GM23338 (cell line): ENCODE measurements around the gene HERPUD1. TPM values are rescaled to one million over a fixed set of nuclear protein-coding genes. Genes with fewer than 3 reads are reported as not detected.
"Not testable (repeated sequence)": the region's sequence is repeated elsewhere in the genome, so short reads cannot be mapped to it uniquely, and the experiment has no call there.

Experiments
- ATAC-seq: fragments of 200-7000 bp; cut with Tn5 transposase; 3 replicates; pipeline ENCODE4 v1.9.1; 2020
- DNase-seq: peaks from one replicate; pipeline ENCODE4 v3.0.0-alpha.2; 2015; ENCODE audit warnings: low spot score
- H2AFZ ChIP-seq: fragments of 200-600 bp; sonication (generic); 2 replicates; pipeline ENCODE4 v1.8.0; 2016; ENCODE audit warnings: antibody characterized with exemption, mild to moderate bottlenecking, moderate library complexity
- H3F3A ChIP-seq: fragments of 200-600 bp; sonication (generic); replicated peaks from 2 replicates; pipeline ENCODE4 v1.8.0; 2017; ENCODE audit warnings: antibody characterized with exemption, mixed run types, low read depth
- H3K27ac ChIP-seq: fragments of 200-600 bp; sonication (generic); 2 replicates; pipeline ENCODE4 v1.6.1; 2016; ENCODE audit warnings: low read depth
- H3K27me3 ChIP-seq: fragments of 200-600 bp; sonication (generic); 2 replicates; pipeline ENCODE4 v1.8.0; 2016; ENCODE audit warnings: mild to moderate bottlenecking, mixed run types, moderate library complexity; ENCODE audit not compliant: insufficient read depth
- H3K36me3 ChIP-seq: fragments of 200-600 bp; sonication (generic); 2 replicates; pipeline ENCODE4 v1.8.0; 2016; ENCODE audit warnings: mild to moderate bottlenecking; ENCODE audit not compliant: insufficient read depth
- H3K4me1 ChIP-seq: fragments of 200-600 bp; sonication (generic); 2 replicates; pipeline ENCODE4 v1.8.0; 2016; ENCODE audit warnings: mild to moderate bottlenecking, moderate library complexity; ENCODE audit not compliant: insufficient read depth
- H3K4me2 ChIP-seq: fragments of 200-600 bp; sonication (generic); 2 replicates; pipeline ENCODE4 v1.7.1; 2017; ENCODE audit warnings: mixed run types
- H3K4me3 ChIP-seq: fragments of 200-600 bp; sonication (generic); 2 replicates; pipeline ENCODE4 v1.6.1; 2016; ENCODE audit warnings: mixed run types
- H3K79me2 ChIP-seq: fragments of 200-600 bp; sonication (generic); replicated peaks from 2 replicates; pipeline ENCODE4 v1.8.0; 2017; ENCODE audit warnings: mild to moderate bottlenecking; ENCODE audit not compliant: insufficient read depth
- H3K9me2 ChIP-seq: fragments of 200-600 bp; sonication (generic); 2 replicates; pipeline ENCODE4 v1.8.0; 2017; ENCODE audit not compliant: insufficient read depth
- H4K20me1 ChIP-seq: fragments of 200-600 bp; sonication (generic); replicated peaks from 2 replicates; pipeline ENCODE4 v1.8.0; 2017; ENCODE audit warnings: mild to moderate bottlenecking; ENCODE audit not compliant: insufficient read depth
- H3K27ac Mint-ChIP-seq: 2 replicates; pipeline ENCODE4 v1.8.0; 2020; ENCODE audit warnings: inconsistent platforms, mild to moderate bottlenecking, moderate library complexity, mixed read lengths
- H3K27me3 Mint-ChIP-seq: 3 replicates; pipeline ENCODE4 v1.8.0; 2022; ENCODE audit warnings: low read depth, mild to moderate bottlenecking, moderate library complexity, mixed read lengths, inconsistent platforms; ENCODE audit not compliant: insufficient read depth, poor library complexity
- H3K36me3 Mint-ChIP-seq: 3 replicates; pipeline ENCODE4 v1.8.0; 2021; ENCODE audit warnings: low read depth, mild to moderate bottlenecking, inconsistent platforms, moderate library complexity, mixed read lengths
- H3K4me1 Mint-ChIP-seq: 3 replicates; pipeline ENCODE4 v1.8.0; 2020; ENCODE audit warnings: mild to moderate bottlenecking, inconsistent platforms, mixed read lengths
- H3K4me3 Mint-ChIP-seq: 3 replicates; pipeline ENCODE4 v1.8.0; 2021; ENCODE audit warnings: moderate library complexity, mild to moderate bottlenecking, inconsistent platforms, mixed read lengths
- H3K9me3 Mint-ChIP-seq: 3 replicates; pipeline ENCODE4 v1.8.0; 2020; ENCODE audit warnings: moderate library complexity, mild to moderate bottlenecking, inconsistent platforms, mixed read lengths
- CREB1 ChIP-seq: fragments of 250-450 bp; sonication (Bioruptor Pico); IDR thresholded peaks from 2 replicates; pipeline ENCODE4 v1.5.0; 2020; ENCODE audit warnings: low read depth, mild to moderate bottlenecking, moderate library complexity
- EZH2 ChIP-seq: fragments of 200-600 bp; sonication (generic); IDR thresholded peaks from one replicate; pipeline ENCODE4 v1.8.0; 2017; ENCODE audit warnings: antibody characterized with exemption, mild to moderate bottlenecking, low read depth; ENCODE audit not compliant: unreplicated experiment
- EZH2phosphoT487 ChIP-seq: fragments of 200-600 bp; sonication (generic); IDR thresholded peaks from one replicate; pipeline ENCODE4 v1.8.1; 2018; ENCODE audit warnings: antibody characterized with exemption; ENCODE audit not compliant: unreplicated experiment
- JUNB ChIP-seq: IDR thresholded peaks from one replicate; pipeline ENCODE4 v1.6.1; 2016; ENCODE audit warnings: antibody characterized with exemption; ENCODE audit not compliant: unreplicated experiment
- NANOG ChIP-seq: IDR thresholded peaks from 2 replicates; pipeline ENCODE4 v1.6.1; 2016; ENCODE audit warnings: antibody characterized with exemption, borderline replicate concordance
- POLR2AphosphoS5 ChIP-seq: IDR thresholded peaks from 2 replicates; pipeline ENCODE4 v1.6.1; 2016; ENCODE audit warnings: antibody characterized with exemption, low read depth
- STAT1 ChIP-seq: IDR thresholded peaks from one replicate; pipeline ENCODE4 v1.6.1; 2016; ENCODE audit warnings: antibody characterized with exemption; ENCODE audit not compliant: unreplicated experiment
- ZNF114 ChIP-seq: fragments of 250-450 bp; sonication (Bioruptor Pico); IDR thresholded peaks from 2 replicates; pipeline ENCODE4 v1.5.0; 2020; ENCODE audit warnings: mild to moderate bottlenecking, moderate library complexity
- ZNF331 ChIP-seq: fragments of 250-450 bp; sonication (Bioruptor Pico); IDR thresholded peaks from 2 replicates; pipeline ENCODE4 v1.5.0; 2020; ENCODE audit warnings: low read depth, mild to moderate bottlenecking, moderate library complexity
- polyA plus RNA-seq: library from polyadenylated mRNA; unstranded; fragments of >200 nt; fragmentation: Nextera tagmentation; extraction: Ambion mirVana; gene quantifications from 2 replicates; pipeline ENCODE4 v1.2.1, GENCODE V29; 2016
- total RNA-seq: library from RNA; depleted of rRNA; stranded (reverse); fragments of >200 nt; shearing (Covaris generic); gene quantifications from 2 replicates; pipeline ENCODE4 v1.2.3, GENCODE V29; 2014
- TF ChIP-seq, protein P1 (sequence below): fragments of 250-450 bp; sonication (Bioruptor Pico); IDR thresholded peaks from 2 replicates; pipeline ENCODE4 v1.5.0; 2020; ENCODE audit warnings: mild to moderate bottlenecking, moderate library complexity
- TF ChIP-seq, protein P2 (sequence below): IDR thresholded peaks from one replicate; pipeline ENCODE4 v1.6.1; 2018; ENCODE audit warnings: antibody characterized with exemption; ENCODE audit not compliant: unreplicated experiment
- TF ChIP-seq, protein P3 (sequence below): IDR thresholded peaks from 2 replicates; pipeline ENCODE4 v1.6.1; 2016; ENCODE audit warnings: antibody characterized with exemption

The HERPUD1 gene
- total and polyA plus RNA-seq, 2 experiments from 2014 or later = 41.1 to 44.1 TPM

DNA sequence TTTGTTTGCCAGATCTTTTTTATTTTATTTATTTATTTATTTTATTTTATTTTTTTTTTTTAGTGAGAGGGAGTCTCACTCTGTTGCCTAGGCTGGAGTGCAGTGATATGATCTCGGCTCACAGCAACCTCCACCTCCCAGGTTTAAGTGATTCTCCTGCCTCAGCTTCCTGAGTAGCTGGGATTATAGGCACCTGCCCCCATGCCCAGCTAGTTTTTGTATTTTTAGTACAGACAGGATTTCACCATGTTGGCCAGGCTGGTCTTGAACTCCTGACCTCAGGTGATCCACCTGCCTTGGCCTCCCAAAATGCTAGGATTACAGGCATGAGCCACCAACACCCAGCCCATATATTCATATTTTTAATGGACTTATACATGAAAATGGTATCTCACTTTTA lies 60.5 kb downstream of the HERPUD1 start:
- H3K36me3 Mint-ChIP-seq, ATAC-seq, H3F3A ChIP-seq, H3K4me3 Mint-ChIP-seq, H3K4me3 ChIP-seq, H3K27ac Mint-ChIP-seq, H4K20me1 ChIP-seq, H2AFZ ChIP-seq, DNase-seq, H3K9me3 Mint-ChIP-seq, H3K27ac ChIP-seq, H3K36me3 ChIP-seq, H3K9me2 ChIP-seq, H3K4me2 ChIP-seq, H3K79me2 ChIP-seq: not testable (repeated sequence)
- H3K4me1 ChIP-seq = peaks cover 10% of the 10 kb centered on the region
- H3K27me3 ChIP-seq = peaks cover 40% of the 10 kb centered on the region
- peaks cover 36% of the 10 kb centered on the region for H3K27me3 Mint-ChIP-seq
- peaks cover 16% of the 10 kb centered on the region for H3K4me1 Mint-ChIP-seq

DNA sequence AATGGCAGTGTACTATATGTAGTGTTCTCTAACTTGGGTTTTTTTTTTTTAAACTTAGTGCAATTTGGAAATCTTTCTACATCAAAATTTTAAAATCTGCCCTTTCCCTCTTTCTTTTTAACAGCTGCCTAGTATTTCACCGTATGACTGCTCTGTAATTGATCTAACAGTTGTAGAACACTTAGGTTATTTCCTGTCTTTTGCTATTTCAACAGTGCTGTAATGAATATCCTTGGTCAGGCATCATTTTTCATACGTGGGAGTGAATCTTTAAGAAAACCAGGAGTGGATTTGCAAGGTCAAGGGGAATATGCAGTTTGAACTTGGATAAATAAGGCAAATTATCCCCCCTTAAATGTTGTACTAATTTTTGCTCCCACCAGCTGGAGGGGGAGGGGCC lies 61.3 kb downstream of the HERPUD1 start:
- peaks cover 16% of the 10 kb centered on the region for H3K4me1 Mint-ChIP-seq
- ATAC-seq (no peak), DNase-seq (no peak)
- Histone ChIP-seq H3K27ac (no peak overlapping the region), H3K4me1 (peaks cover 10% of the 10 kb centered on the region), H4K20me1 (no peaks in the 10 kb centered on the region), H2AFZ (no peak overlapping the region), H3K4me2 (no peak overlapping the region), H3K36me3 (no peaks in the 10 kb centered on the region), H3F3A (no peaks in the 10 kb centered on the region), H3K4me3 (no peak overlapping the region), H3K27me3 (peaks cover 33% of the 10 kb centered on the region), H3K9me2 (no peaks in the 10 kb centered on the region), H3K79me2 (no peaks in the 10 kb centered on the region)
- H3K27ac Mint-ChIP-seq = no peak overlapping the region
- H3K4me3 Mint-ChIP-seq = no peak overlapping the region
- H3K27me3 Mint-ChIP-seq = peaks cover 32% of the 10 kb centered on the region
- H3K36me3 Mint-ChIP-seq = no peaks in the 10 kb centered on the region; the same call in 2 of the 3 replicates
- no peaks in the 10 kb centered on the region for H3K9me3 Mint-ChIP-seq
- TF ChIP-seq, protein P1, sequence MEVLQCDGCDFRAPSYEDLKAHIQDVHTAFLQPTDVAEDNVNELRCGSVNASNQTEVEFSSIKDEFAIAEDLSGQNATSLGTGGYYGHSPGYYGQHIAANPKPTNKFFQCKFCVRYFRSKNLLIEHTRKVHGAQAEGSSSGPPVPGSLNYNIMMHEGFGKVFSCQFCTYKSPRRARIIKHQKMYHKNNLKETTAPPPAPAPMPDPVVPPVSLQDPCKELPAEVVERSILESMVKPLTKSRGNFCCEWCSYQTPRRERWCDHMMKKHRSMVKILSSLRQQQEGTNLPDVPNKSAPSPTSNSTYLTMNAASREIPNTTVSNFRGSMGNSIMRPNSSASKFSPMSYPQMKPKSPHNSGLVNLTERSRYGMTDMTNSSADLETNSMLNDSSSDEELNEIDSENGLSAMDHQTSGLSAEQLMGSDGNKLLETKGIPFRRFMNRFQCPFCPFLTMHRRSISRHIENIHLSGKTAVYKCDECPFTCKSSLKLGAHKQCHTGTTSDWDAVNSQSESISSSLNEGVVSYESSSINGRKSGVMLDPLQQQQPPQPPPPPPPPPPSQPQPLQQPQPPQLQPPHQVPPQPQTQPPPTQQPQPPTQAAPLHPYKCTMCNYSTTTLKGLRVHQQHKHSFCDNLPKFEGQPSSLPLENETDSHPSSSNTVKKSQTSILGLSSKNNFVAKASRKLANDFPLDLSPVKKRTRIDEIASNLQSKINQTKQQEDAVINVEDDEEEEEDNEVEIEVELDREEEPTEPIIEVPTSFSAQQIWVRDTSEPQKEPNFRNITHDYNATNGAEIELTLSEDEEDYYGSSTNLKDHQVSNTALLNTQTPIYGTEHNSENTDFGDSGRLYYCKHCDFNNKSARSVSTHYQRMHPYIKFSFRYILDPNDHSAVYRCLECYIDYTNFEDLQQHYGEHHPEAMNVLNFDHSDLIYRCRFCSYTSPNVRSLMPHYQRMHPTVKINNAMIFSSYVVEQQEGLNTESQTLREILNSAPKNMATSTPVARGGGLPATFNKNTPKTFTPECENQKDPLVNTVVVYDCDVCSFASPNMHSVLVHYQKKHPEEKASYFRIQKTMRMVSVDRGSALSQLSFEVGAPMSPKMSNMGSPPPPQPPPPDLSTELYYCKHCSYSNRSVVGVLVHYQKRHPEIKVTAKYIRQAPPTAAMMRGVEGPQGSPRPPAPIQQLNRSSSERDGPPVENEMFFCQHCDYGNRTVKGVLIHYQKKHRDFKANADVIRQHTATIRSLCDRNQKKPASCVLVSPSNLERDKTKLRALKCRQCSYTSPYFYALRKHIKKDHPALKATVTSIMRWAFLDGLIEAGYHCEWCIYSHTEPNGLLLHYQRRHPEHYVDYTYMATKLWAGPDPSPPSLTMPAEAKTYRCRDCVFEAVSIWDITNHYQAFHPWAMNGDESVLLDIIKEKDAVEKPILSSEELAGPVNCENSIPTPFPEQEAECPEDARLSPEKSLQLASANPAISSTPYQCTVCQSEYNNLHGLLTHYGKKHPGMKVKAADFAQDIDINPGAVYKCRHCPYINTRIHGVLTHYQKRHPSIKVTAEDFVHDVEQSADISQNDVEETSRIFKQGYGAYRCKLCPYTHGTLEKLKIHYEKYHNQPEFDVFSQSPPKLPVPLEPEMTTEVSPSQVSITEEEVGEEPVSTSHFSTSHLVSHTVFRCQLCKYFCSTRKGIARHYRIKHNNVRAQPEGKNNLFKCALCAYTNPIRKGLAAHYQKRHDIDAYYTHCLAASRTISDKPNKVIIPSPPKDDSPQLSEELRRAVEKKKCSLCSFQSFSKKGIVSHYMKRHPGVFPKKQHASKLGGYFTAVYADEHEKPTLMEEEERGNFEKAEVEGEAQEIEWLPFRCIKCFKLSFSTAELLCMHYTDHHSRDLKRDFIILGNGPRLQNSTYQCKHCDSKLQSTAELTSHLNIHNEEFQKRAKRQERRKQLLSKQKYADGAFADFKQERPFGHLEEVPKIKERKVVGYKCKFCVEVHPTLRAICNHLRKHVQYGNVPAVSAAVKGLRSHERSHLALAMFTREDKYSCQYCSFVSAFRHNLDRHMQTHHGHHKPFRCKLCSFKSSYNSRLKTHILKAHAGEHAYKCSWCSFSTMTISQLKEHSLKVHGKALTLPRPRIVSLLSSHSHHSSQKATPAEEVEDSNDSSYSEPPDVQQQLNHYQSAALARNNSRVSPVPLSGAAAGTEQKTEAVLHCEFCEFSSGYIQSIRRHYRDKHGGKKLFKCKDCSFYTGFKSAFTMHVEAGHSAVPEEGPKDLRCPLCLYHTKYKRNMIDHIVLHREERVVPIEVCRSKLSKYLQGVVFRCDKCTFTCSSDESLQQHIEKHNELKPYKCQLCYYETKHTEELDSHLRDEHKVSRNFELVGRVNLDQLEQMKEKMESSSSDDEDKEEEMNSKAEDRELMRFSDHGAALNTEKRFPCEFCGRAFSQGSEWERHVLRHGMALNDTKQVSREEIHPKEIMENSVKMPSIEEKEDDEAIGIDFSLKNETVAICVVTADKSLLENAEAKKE (CRISPR knock-in tag) = no peak
- TF ChIP-seq, protein P2, sequence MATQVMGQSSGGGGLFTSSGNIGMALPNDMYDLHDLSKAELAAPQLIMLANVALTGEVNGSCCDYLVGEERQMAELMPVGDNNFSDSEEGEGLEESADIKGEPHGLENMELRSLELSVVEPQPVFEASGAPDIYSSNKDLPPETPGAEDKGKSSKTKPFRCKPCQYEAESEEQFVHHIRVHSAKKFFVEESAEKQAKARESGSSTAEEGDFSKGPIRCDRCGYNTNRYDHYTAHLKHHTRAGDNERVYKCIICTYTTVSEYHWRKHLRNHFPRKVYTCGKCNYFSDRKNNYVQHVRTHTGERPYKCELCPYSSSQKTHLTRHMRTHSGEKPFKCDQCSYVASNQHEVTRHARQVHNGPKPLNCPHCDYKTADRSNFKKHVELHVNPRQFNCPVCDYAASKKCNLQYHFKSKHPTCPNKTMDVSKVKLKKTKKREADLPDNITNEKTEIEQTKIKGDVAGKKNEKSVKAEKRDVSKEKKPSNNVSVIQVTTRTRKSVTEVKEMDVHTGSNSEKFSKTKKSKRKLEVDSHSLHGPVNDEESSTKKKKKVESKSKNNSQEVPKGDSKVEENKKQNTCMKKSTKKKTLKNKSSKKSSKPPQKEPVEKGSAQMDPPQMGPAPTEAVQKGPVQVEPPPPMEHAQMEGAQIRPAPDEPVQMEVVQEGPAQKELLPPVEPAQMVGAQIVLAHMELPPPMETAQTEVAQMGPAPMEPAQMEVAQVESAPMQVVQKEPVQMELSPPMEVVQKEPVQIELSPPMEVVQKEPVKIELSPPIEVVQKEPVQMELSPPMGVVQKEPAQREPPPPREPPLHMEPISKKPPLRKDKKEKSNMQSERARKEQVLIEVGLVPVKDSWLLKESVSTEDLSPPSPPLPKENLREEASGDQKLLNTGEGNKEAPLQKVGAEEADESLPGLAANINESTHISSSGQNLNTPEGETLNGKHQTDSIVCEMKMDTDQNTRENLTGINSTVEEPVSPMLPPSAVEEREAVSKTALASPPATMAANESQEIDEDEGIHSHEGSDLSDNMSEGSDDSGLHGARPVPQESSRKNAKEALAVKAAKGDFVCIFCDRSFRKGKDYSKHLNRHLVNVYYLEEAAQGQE = no peak
- TF ChIP-seq STAT1 (no peak), ZNF114 (CRISPR knock-in tag) (no peak), NANOG (no peak), POLR2AphosphoS5 (no peak), EZH2phosphoT487 (no peak), EZH2 (no peak), ZNF331 (CRISPR knock-in tag) (no peak), JUNB (no peak), CREB1 (CRISPR knock-in tag) (no peak)
- TF ChIP-seq, protein P3, sequence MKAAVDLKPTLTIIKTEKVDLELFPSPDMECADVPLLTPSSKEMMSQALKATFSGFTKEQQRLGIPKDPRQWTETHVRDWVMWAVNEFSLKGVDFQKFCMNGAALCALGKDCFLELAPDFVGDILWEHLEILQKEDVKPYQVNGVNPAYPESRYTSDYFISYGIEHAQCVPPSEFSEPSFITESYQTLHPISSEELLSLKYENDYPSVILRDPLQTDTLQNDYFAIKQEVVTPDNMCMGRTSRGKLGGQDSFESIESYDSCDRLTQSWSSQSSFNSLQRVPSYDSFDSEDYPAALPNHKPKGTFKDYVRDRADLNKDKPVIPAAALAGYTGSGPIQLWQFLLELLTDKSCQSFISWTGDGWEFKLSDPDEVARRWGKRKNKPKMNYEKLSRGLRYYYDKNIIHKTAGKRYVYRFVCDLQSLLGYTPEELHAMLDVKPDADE = no peak
